ENCODE results near the gene CAV2.

CAV2 gene

GRCh38 chr7:116515584-116515983 lies 16.0 kb downstream of the CAV2 start:
- Histone ChIP-seq H3K79me1 (ENCODE audit: low read depth, low read length) (no peaks in the 10 kb centered on the region), H4K91ac (ENCODE audit: low read depth, low read length, poor library complexity) (no peak overlapping the region), H3K9me3 (replicated peaks in 1 of 2; ENCODE audit: control insufficient read depth in 2 of 2, insufficient read depth in 1 of 2, low read depth in 1 of 2, low read length in 2 of 2) (no peaks in the 10 kb centered on the region)

DNA sequence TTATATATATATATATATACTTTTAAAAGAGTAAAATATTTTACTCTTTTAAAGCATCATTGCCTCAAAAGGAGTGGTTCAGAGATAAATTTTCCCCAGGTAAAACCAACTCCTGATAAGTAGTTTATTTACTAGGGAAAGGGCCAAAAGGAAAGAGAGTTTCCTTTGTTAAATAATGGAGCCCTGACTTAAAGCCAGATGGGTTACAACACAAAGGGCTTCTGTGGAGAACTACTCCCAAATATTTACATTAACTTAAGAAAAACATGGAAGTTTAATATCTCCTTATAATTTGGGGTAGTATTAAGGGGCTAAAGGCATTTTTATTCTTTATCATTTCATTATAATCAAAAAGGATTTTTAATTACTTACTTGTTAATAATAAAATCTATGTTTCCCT lies 16.8 kb downstream of the CAV2 start:
- Histone ChIP-seq H2AFZ (ENCODE audit: low read length) (no peak overlapping the region), H3K4ac (ENCODE audit: low read length) (no peak overlapping the region), H3K4me2 (ENCODE audit: insufficient read depth, low read length, poor library complexity, severe bottlenecking) (no peak overlapping the region), H2BK120ac (ENCODE audit: low read depth, low read length) (no peak overlapping the region), H3K14ac (ENCODE audit: low read length) (no peak overlapping the region), H3K36me3 (replicated peaks in 1 of 2; ENCODE audit: control insufficient read depth in 2 of 2, insufficient read depth in 2 of 2, low read length in 2 of 2) (no peaks in the 10 kb centered on the region), H2BK15ac (ENCODE audit: low read length) (no peak overlapping the region), H3K79me1 (ENCODE audit: low read depth, low read length) (no peaks in the 10 kb centered on the region), H3K4me3 (ENCODE audit: low read length in 2 of 2) (no peak overlapping the region), H3K18ac (ENCODE audit: low read length) (no peak overlapping the region), H3K27ac (replicated peaks; ENCODE audit: low read length) (no peak overlapping the region), H3K9me3 (replicated peaks in 1 of 2; ENCODE audit: control insufficient read depth in 2 of 2, insufficient read depth in 1 of 2, low read depth in 1 of 2, low read length in 2 of 2) (no peaks in the 10 kb centered on the region), H4K8ac (ENCODE audit: low read depth, low read length) (no peak overlapping the region), H3K4me1 (ENCODE audit: control insufficient read depth in 2 of 2, insufficient read depth in 1 of 2, low read depth in 1 of 2, low read length in 2 of 2) (peaks cover 9% of the 10 kb centered on the region in 2 donors), H3K23ac (ENCODE audit: low read depth, low read length, poor library complexity) (no peak overlapping the region), H2BK12ac (ENCODE audit: low read length) (no peak overlapping the region), H2AK5ac (ENCODE audit: low read depth, low read length) (no peak overlapping the region), H2BK5ac (ENCODE audit: low read length) (no peak overlapping the region), H3K27me3 (ENCODE audit: control insufficient read depth in 3 of 3, insufficient read depth in 3 of 3, low read depth in 1 of 3, low read length in 3 of 3) (no peaks in the 10 kb centered on the region), H3K9ac (ENCODE audit: low read depth, low read length, poor library complexity) (no peak overlapping the region), H4K91ac (ENCODE audit: low read depth, low read length, poor library complexity) (no peak overlapping the region)
- DNase-seq (ENCODE audit: low spot score), result no peak

More at GRCh38 chr7:116515584-116515983, 16.0 kb downstream of the CAV2 start:
- Histone ChIP-seq H3K4ac (ENCODE audit: low read length) (no peak overlapping the region), H3K27ac (replicated peaks; ENCODE audit: low read length) (no peak overlapping the region), H3K23ac (ENCODE audit: low read depth, low read length, poor library complexity) (no peak overlapping the region), H3K27me3 (ENCODE audit: control insufficient read depth in 3 of 3, insufficient read depth in 3 of 3, low read depth in 1 of 3, low read length in 3 of 3) (no peaks in the 10 kb centered on the region), H2BK15ac (ENCODE audit: low read length) (no peak overlapping the region), H3K4me3 (ENCODE audit: low read length in 2 of 2) (no peak overlapping the region), H3K9ac (ENCODE audit: low read depth, low read length, poor library complexity) (no peak overlapping the region), H3K36me3 (replicated peaks in 1 of 2; ENCODE audit: control insufficient read depth in 2 of 2, insufficient read depth in 2 of 2, low read length in 2 of 2) (no peaks in the 10 kb centered on the region), H3K4me2 (ENCODE audit: insufficient read depth, low read length, poor library complexity, severe bottlenecking) (no peak overlapping the region), H3K14ac (ENCODE audit: low read length) (no peak overlapping the region), H3K18ac (ENCODE audit: low read length) (no peak overlapping the region), H3K4me1 (ENCODE audit: control insufficient read depth in 2 of 2, insufficient read depth in 1 of 2, low read depth in 1 of 2, low read length in 2 of 2) (peaks cover 9% of the 10 kb centered on the region in 2 donors), H2BK120ac (ENCODE audit: low read depth, low read length) (no peak overlapping the region), H2BK12ac (ENCODE audit: low read length) (no peak overlapping the region), H2AK5ac (ENCODE audit: low read depth, low read length) (no peak overlapping the region), H4K8ac (ENCODE audit: low read depth, low read length) (no peak overlapping the region), H2BK5ac (ENCODE audit: low read length) (no peak overlapping the region), H2AFZ (ENCODE audit: low read length) (no peak overlapping the region)
- DNase-seq (ENCODE audit: low spot score), result no peak

- Histone ChIP-seq H3K27me3 (ENCODE audit: control insufficient read depth in 3 of 3, insufficient read depth in 3 of 3, low read depth in 1 of 3, low read length in 3 of 3) (no peaks in the 10 kb centered on the region), H2BK12ac (ENCODE audit: low read length) (no peak overlapping the region), H2BK5ac (ENCODE audit: low read length) (no peak overlapping the region), H3K23ac (ENCODE audit: low read depth, low read length, poor library complexity) (no peak overlapping the region), H3K36me3 (replicated peaks in 1 of 2; ENCODE audit: control insufficient read depth in 2 of 2, insufficient read depth in 2 of 2, low read length in 2 of 2) (no peaks in the 10 kb centered on the region), H4K91ac (ENCODE audit: low read depth, low read length, poor library complexity) (no peak overlapping the region), H3K9ac (ENCODE audit: low read depth, low read length, poor library complexity) (no peak overlapping the region), H2BK120ac (ENCODE audit: low read depth, low read length) (no peak overlapping the region), H2AFZ (ENCODE audit: low read length) (no peak overlapping the region), H3K18ac (ENCODE audit: low read length) (no peak overlapping the region), H3K27ac (replicated peaks; ENCODE audit: low read length) (no peak overlapping the region), H3K4me1 (ENCODE audit: control insufficient read depth in 2 of 2, insufficient read depth in 1 of 2, low read depth in 1 of 2, low read length in 2 of 2) (peaks cover 0 to 2% of the 10 kb centered on the region in 2 donors), H4K8ac (ENCODE audit: low read depth, low read length) (no peak overlapping the region), H2AK5ac (ENCODE audit: low read depth, low read length) (no peak overlapping the region), H3K4me2 (ENCODE audit: insufficient read depth, low read length, poor library complexity, severe bottlenecking) (no peak overlapping the region), H2BK15ac (ENCODE audit: low read length) (no peak overlapping the region), H3K79me1 (ENCODE audit: low read depth, low read length) (no peaks in the 10 kb centered on the region), H3K9me3 (replicated peaks in 1 of 2; ENCODE audit: control insufficient read depth in 2 of 2, insufficient read depth in 1 of 2, low read depth in 1 of 2, low read length in 2 of 2) (no peaks in the 10 kb centered on the region), H3K4ac (ENCODE audit: low read length) (no peak overlapping the region), H3K4me3 (ENCODE audit: low read length in 2 of 2) (no peak overlapping the region), H3K14ac (ENCODE audit: low read length) (no peak overlapping the region)
- DNase-seq (ENCODE audit: low spot score), result no peak
- no CpG with 5 or more reads among the region's 1 CpG for WGBS, 2 donors (ENCODE audit: extremely low coverage in 2 of 2, insufficient read length in 2 of 2, insufficient replicate concordance in 1 of 2)
These were observed 18.1 kb downstream of the CAV2 start for GRCh38 chr7:116517626-116518025.

- peaks cover 0 to 1% (median 0%) of the 10 kb centered on the region in 3 experiments for H3K27me3 ChIP-seq (ENCODE audit: control insufficient read depth in 3 of 3, insufficient read depth in 3 of 3, low read depth in 1 of 3, low read length in 3 of 3)
- H2BK12ac ChIP-seq (ENCODE audit: low read length), result no peak overlapping the region
- H3K14ac ChIP-seq (ENCODE audit: low read length), result no peak overlapping the region
- no peak overlapping the region for H3K23ac ChIP-seq (ENCODE audit: low read depth, low read length, poor library complexity)
- no peak overlapping the region for H2BK120ac ChIP-seq (ENCODE audit: low read depth, low read length)
- H4K91ac ChIP-seq (ENCODE audit: low read depth, low read length, poor library complexity), result no peak overlapping the region
- H3K79me1 ChIP-seq (ENCODE audit: low read depth, low read length), result no peaks in the 10 kb centered on the region
- H2BK15ac ChIP-seq (ENCODE audit: low read length), result no peak overlapping the region
- H3K9me3 ChIP-seq (replicated peaks in 1 of 2; ENCODE audit: control insufficient read depth in 2 of 2, insufficient read depth in 1 of 2, low read depth in 1 of 2, low read length in 2 of 2), result no peaks in the 10 kb centered on the region
- H3K4me2 ChIP-seq (ENCODE audit: insufficient read depth, low read length, poor library complexity, severe bottlenecking), result no peak overlapping the region
- H3K27ac ChIP-seq (replicated peaks; ENCODE audit: low read length), result no peak overlapping the region
- H3K4ac ChIP-seq (ENCODE audit: low read length), result no peak overlapping the region
- no peak overlapping the region for H2BK5ac ChIP-seq (ENCODE audit: low read length)
- DNase-seq (ENCODE audit: low spot score), result no peak
- no peak overlapping the region for H2AK5ac ChIP-seq (ENCODE audit: low read depth, low read length)
- H3K36me3 ChIP-seq (replicated peaks in 1 of 2; ENCODE audit: control insufficient read depth in 2 of 2, insufficient read depth in 2 of 2, low read length in 2 of 2), result no peaks in the 10 kb centered on the region
- no peak overlapping the region for H3K18ac ChIP-seq (ENCODE audit: low read length)
- H3K4me3 ChIP-seq (ENCODE audit: low read length in 2 of 2), result no peak overlapping the region
- H2AFZ ChIP-seq (ENCODE audit: low read length), result no peak overlapping the region
- H4K8ac ChIP-seq (ENCODE audit: low read depth, low read length), result no peak overlapping the region
- H3K4me1 ChIP-seq (ENCODE audit: control insufficient read depth in 2 of 2, insufficient read depth in 1 of 2, low read depth in 1 of 2, low read length in 2 of 2), result peaks cover 2 to 3% of the 10 kb centered on the region in 2 donors
- H3K9ac ChIP-seq (ENCODE audit: low read depth, low read length, poor library complexity), result no peak overlapping the region
These were observed 19.4 kb downstream of the CAV2 start for GRCh38 chr7:116518961-116519360.

Measured in neuronal stem cell (in vitro differentiated cells).